ENCODE measurements around the gene STK32B. TPM values are rescaled to one million over a fixed set of nuclear protein-coding genes. Genes with fewer than 3 reads are reported as not detected.

STK32B gene
- total RNA-seq, 2 experiments from 2014 or later = not detected

DNA sequence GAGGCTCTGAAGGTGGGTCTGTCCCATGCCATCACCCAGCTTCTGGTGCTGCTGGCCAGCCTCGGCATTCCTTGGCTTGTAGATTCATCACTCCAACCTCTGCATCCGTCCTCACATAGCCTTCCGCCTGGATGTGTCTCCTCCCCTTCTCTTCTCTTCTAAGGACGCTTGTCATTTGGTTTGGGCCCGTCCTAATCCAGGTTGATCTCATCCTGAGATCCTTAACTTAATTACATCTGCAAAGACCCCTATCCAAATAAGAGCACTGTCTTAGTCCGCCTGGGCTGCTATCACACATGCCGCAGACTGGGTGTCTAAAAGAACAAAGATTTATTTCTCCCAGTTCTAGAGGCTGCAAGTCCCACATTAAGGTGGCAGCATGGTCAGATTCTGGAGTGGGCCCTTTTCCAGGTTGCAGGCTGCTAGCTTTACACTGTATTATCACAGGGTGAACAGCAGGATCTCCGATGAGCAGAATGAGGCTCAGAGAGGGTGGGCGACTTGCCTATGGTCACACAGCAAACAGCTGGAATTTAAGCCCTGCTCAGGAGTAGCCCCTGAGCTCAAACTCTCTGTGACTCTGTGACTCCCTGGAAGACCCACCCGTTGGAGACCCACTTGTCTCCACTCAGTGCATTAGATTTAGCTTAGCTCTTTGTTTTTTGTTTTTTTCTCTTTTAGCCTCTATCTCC is 113.1 kb downstream of the STK32B start:
- ChIA-PET CTCF (ENCODE audit: unreplicated experiment) (no interaction called here), POLR2A (no interaction called here)
- H3K9me2 ChIP-seq (ENCODE audit: insufficient read depth, low read length) = no peaks in the 10 kb centered on the region
- intact Hi-C loops (cut with micrococcal nuclease; ENCODE audit: unreplicated experiment) = no loop called here
- no peak overlapping the region for H3K4me2 ChIP-seq (ENCODE audit: low read length)
- H2AFZ ChIP-seq (ENCODE audit: low read length) = no peak overlapping the region
- H3K4me1 ChIP-seq (ENCODE audit: insufficient read depth, low read length, poor library complexity, severe bottlenecking) = no peaks in the 10 kb centered on the region
- no peak overlapping the region for H3K27ac ChIP-seq (ENCODE audit: low read depth, low read length, poor library complexity, severe bottlenecking)
- no peaks in the 10 kb centered on the region for H3K36me3 ChIP-seq (ENCODE audit: insufficient read depth, low read length)
- BruUV-seq (replicated peaks) = no TSS peak
- no peak for TF ChIP-seq EZH2phosphoT487 (IDR thresholded peaks at IDR 0.05; ENCODE audit: borderline replicate concordance, low read depth, low read length)
- TF ChIP-seq, protein P1, sequence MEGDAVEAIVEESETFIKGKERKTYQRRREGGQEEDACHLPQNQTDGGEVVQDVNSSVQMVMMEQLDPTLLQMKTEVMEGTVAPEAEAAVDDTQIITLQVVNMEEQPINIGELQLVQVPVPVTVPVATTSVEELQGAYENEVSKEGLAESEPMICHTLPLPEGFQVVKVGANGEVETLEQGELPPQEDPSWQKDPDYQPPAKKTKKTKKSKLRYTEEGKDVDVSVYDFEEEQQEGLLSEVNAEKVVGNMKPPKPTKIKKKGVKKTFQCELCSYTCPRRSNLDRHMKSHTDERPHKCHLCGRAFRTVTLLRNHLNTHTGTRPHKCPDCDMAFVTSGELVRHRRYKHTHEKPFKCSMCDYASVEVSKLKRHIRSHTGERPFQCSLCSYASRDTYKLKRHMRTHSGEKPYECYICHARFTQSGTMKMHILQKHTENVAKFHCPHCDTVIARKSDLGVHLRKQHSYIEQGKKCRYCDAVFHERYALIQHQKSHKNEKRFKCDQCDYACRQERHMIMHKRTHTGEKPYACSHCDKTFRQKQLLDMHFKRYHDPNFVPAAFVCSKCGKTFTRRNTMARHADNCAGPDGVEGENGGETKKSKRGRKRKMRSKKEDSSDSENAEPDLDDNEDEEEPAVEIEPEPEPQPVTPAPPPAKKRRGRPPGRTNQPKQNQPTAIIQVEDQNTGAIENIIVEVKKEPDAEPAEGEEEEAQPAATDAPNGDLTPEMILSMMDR (conservative IDR thresholded peaks at IDR 0.05; ENCODE audit: low read length) = no peak
- no peaks in the 10 kb centered on the region for H3K9me3 ChIP-seq (ENCODE audit: low read length)
- no peaks in the 10 kb centered on the region for H4K20me1 ChIP-seq (ENCODE audit: insufficient read depth, low read length)
- H3K4me3 ChIP-seq (ENCODE audit: low read depth, low read length, poor library complexity, severe bottlenecking) = no peak overlapping the region
- DNase-seq (ENCODE audit: low spot score) = no peak
- no peaks in the 10 kb centered on the region for H3K79me2 ChIP-seq (ENCODE audit: insufficient read depth, low read depth, low read length)

GRCh38 chr4:5165420-5166369 is 114.4 kb downstream of the STK32B start:
- ChIA-PET POLR2A (no interaction called here), CTCF (ENCODE audit: unreplicated experiment) (no interaction called here)
- no peaks in the 10 kb centered on the region for H4K20me1 ChIP-seq (ENCODE audit: insufficient read depth, low read length)
- no peak overlapping the region for H2AFZ ChIP-seq (ENCODE audit: low read length)
- H3K4me2 ChIP-seq (ENCODE audit: low read length) = no peak overlapping the region
- H3K9me3 ChIP-seq (ENCODE audit: low read length) = no peaks in the 10 kb centered on the region
- TF ChIP-seq, protein P1 (conservative IDR thresholded peaks at IDR 0.05; ENCODE audit: low read length) = no peak
- TF ChIP-seq EZH2phosphoT487 (IDR thresholded peaks at IDR 0.05; ENCODE audit: borderline replicate concordance, low read depth, low read length) = no peak
- DNase-seq (ENCODE audit: low spot score) = no peak
- no TSS peak for BruUV-seq (replicated peaks)
- H3K36me3 ChIP-seq (ENCODE audit: insufficient read depth, low read length) = no peaks in the 10 kb centered on the region
- no peaks in the 10 kb centered on the region for H3K9me2 ChIP-seq (ENCODE audit: insufficient read depth, low read length)
- H3K4me1 ChIP-seq (ENCODE audit: insufficient read depth, low read length, poor library complexity, severe bottlenecking) = no peaks in the 10 kb centered on the region
- H3K79me2 ChIP-seq (ENCODE audit: insufficient read depth, low read depth, low read length) = no peaks in the 10 kb centered on the region
- intact Hi-C loops (cut with micrococcal nuclease; ENCODE audit: unreplicated experiment) = no loop called here
- H3K27ac ChIP-seq (ENCODE audit: low read depth, low read length, poor library complexity, severe bottlenecking) = no peak overlapping the region
- H3K4me3 ChIP-seq (ENCODE audit: low read depth, low read length, poor library complexity, severe bottlenecking) = no peak overlapping the region

- Histone ChIP-seq H3K9me2 (ENCODE audit: insufficient read depth, low read length) (no peaks in the 10 kb centered on the region), H3K79me2 (ENCODE audit: insufficient read depth, low read depth, low read length) (no peaks in the 10 kb centered on the region), H3K9me3 (ENCODE audit: low read length) (no peaks in the 10 kb centered on the region), H3K4me1 (ENCODE audit: insufficient read depth, low read length, poor library complexity, severe bottlenecking) (no peaks in the 10 kb centered on the region), H3K36me3 (ENCODE audit: insufficient read depth, low read length) (no peaks in the 10 kb centered on the region), H3K4me3 (ENCODE audit: low read depth, low read length, poor library complexity, severe bottlenecking) (no peak overlapping the region), H3K4me2 (ENCODE audit: low read length) (no peak overlapping the region), H3K27ac (ENCODE audit: low read depth, low read length, poor library complexity, severe bottlenecking) (no peak overlapping the region), H4K20me1 (ENCODE audit: insufficient read depth, low read length) (no peaks in the 10 kb centered on the region), H2AFZ (ENCODE audit: low read length) (no peak overlapping the region)
- no TSS peak for BruUV-seq (replicated peaks)
- POLR2A ChIA-PET = no interaction called here
- intact Hi-C loops (cut with micrococcal nuclease; ENCODE audit: unreplicated experiment) = no loop called here
- TF ChIP-seq, protein P1 (conservative IDR thresholded peaks at IDR 0.05; ENCODE audit: low read length) = no peak
- no peak for TF ChIP-seq EZH2phosphoT487 (IDR thresholded peaks at IDR 0.05; ENCODE audit: borderline replicate concordance, low read depth, low read length)
- DNase-seq (ENCODE audit: low spot score) = no peak
- CTCF ChIA-PET (ENCODE audit: unreplicated experiment) = no interaction called here
Observed at GRCh38 chr4:5166377-5166776, 115.1 kb downstream of the STK32B start.
